Esophagus muscularis mucosa (tissue), 4 donors: Measurements from ENCODE around the gene ITGAL.

Experiments used
- CTCF ChIP-seq, 3 experiments: fragments of 200-600 bp in 2 of 3; fragments of 450-650 bp in 1 of 3; sonication (generic) in 2 of 3; IDR thresholded peaks; one replicate each; pipeline ENCODE4 v1.5.1; 2017 to 2019; ENCODE audit warnings: antibody characterized with exemption in 3 of 3, mild to moderate bottlenecking in 2 of 3, moderate library complexity in 1 of 3
- EP300 ChIP-seq: sonication (generic); formaldehyde crosslinking; IDR thresholded peaks from one replicate; pipeline ENCODE4 v1.6.1; 2017; ENCODE audit warnings: antibody characterized with exemption
- POLR2A ChIP-seq: fragments of 450-650 bp; IDR thresholded peaks from one replicate; pipeline ENCODE4 v1.6.1; 2017; ENCODE audit warnings: antibody characterized with exemption, moderate library complexity, mild to moderate bottlenecking, low read depth
- POLR2AphosphoS5 ChIP-seq, 2 donors: sonication (generic); formaldehyde crosslinking; IDR thresholded peaks; one replicate each; pipeline ENCODE4 v1.6.1; 2017; ENCODE audit warnings: antibody characterized with exemption in 2 of 2

GRCh38 chr16:30554557-30555314 is 82.2 kb downstream of the ITGAL start:
- TF ChIP-seq CTCF (IDR thresholded peaks at IDR 0.05) = no peak
- no peak for TF ChIP-seq POLR2AphosphoS5 (IDR thresholded peaks at IDR 0.05)
- TF ChIP-seq POLR2A = no peak
- no peak for TF ChIP-seq EP300
